DMS53 treated with DMSO at 0.1 percent for 48 hours (cell line): ENCODE results near the gene RTN1.

ENCODE experiments used
- DNase-seq: peaks from one replicate; lab custom pipeline; 2025; ENCODE audit not compliant: unreplicated experiment; lab: John Stamatoyannopoulos, UW

RTN1 gene

GRCh38 chr14:59803052-59803540, 67.5 kb downstream of the RTN1 start:
- DNase-seq = no peak

- DNase-seq = no peak
Observed at GRCh38 chr14:59788176-59788575, 82.4 kb downstream of the RTN1 start.

- DNase-seq = no peak
Observed at GRCh38 chr14:59787045-59787674, 83.4 kb downstream of the RTN1 start.

GRCh38 chr14:59785629-59786028, 84.9 kb downstream of the RTN1 start:
- no peak for DNase-seq

- DNase-seq = no peak
Observed at GRCh38 chr14:59782760-59783159, 87.8 kb downstream of the RTN1 start.

- peak; percentile 21 for DNase-seq
Observed at GRCh38 chr14:59777006-59777579, 93.5 kb downstream of the RTN1 start.

- no peak for DNase-seq
Observed at GRCh38 chr14:59776468-59776867, 94.1 kb downstream of the RTN1 start.

- DNase-seq = no peak
Observed at GRCh38 chr14:59772233-59772632, 98.3 kb downstream of the RTN1 start.

GRCh38 chr14:59771577-59771976, 99.0 kb downstream of the RTN1 start:
- peak; percentile 80 for DNase-seq

GRCh38 chr14:59769586-59769985, 101.0 kb downstream of the RTN1 start:
- DNase-seq = no peak

- no peak for DNase-seq
Observed at GRCh38 chr14:59768855-59769375, 101.7 kb downstream of the RTN1 start.

- no peak for DNase-seq
Observed at GRCh38 chr14:59761851-59762250, 108.7 kb downstream of the RTN1 start.

- no peak for DNase-seq
Observed at GRCh38 chr14:59755409-59756135, 115.0 kb downstream of the RTN1 start.

GRCh38 chr14:59754256-59754655, 116.3 kb downstream of the RTN1 start:
- no peak for DNase-seq

- no peak for DNase-seq
Observed at GRCh38 chr14:59753512-59753911, 117.1 kb downstream of the RTN1 start.

- no peak for DNase-seq
Observed at GRCh38 chr14:59751578-59751977, 119.0 kb downstream of the RTN1 start.

GRCh38 chr14:59739794-59740193, 130.8 kb downstream of the RTN1 start:
- no peak for DNase-seq

GRCh38 chr14:59728304-59728703, 142.3 kb downstream of the RTN1 start:
- peak; percentile 46 for DNase-seq

- DNase-seq = no peak
Observed at GRCh38 chr14:59727073-59727661, 143.4 kb downstream of the RTN1 start.

- DNase-seq = no peak
Observed at GRCh38 chr14:59711080-59711479, 159.5 kb downstream of the RTN1 start.

- DNase-seq = peak; percentile 26
Observed at GRCh38 chr14:59707778-59708561, 162.6 kb downstream of the RTN1 start.
